Heart left ventricle (tissue), 16 donors: Measurements from ENCODE around the gene TFDP1. TPM values are rescaled to one million over a fixed set of nuclear protein-coding genes. Genes with fewer than 3 reads are reported as not detected.

Source experiments
- ATAC-seq, 4 donors: fragments of 200-7000 bp; cut with Tn5 transposase; one replicate each; pipeline ENCODE4 v1.9.1; 2020 to 2022; ENCODE audit warnings: moderate library complexity in 4 of 4, mild to moderate bottlenecking in 3 of 4, moderate number of reproducible peaks in 1 of 4
- DNase-seq, 5 donors: peaks; one replicate each; pipeline ENCODE4 v3.0.0-alpha.2; 2020
- H3K27ac ChIP-seq, 12 donors: fragments of 200-600 bp; sonication (generic) in 4 of 12; one replicate each; pipeline versions ENCODE4 v1.5.0 to v1.8.0; 2016 to 2022; ENCODE audit warnings: mild to moderate bottlenecking in 2 of 12
- H3K27me3 ChIP-seq, 9 donors: fragments of 200-600 bp; sonication (generic) in 2 of 9; one replicate each; pipeline versions ENCODE4 v1.5.1 to v1.8.0; 2016 to 2022; ENCODE audit warnings: mild to moderate bottlenecking in 3 of 9
- H3K36me3 ChIP-seq, 9 donors: fragments of 200-600 bp; sonication (generic) in 2 of 9; one replicate each; pipeline versions ENCODE4 v1.5.0 to v1.8.0; 2018 to 2022; ENCODE audit warnings: mild to moderate bottlenecking in 2 of 9
- H3K4me1 ChIP-seq, 12 donors: fragments of 200-600 bp; sonication (generic) in 4 of 12; one replicate each; pipeline versions ENCODE4 v1.5.0 to v1.8.0; 2016 to 2022; ENCODE audit warnings: mild to moderate bottlenecking in 3 of 12
- H3K4me3 ChIP-seq, 12 donors: fragments of 200-600 bp; sonication (generic) in 4 of 12; one replicate each; pipeline versions ENCODE4 v1.5.0 to v1.8.0; 2017 to 2022; ENCODE audit warnings: mild to moderate bottlenecking in 9 of 12, moderate library complexity in 4 of 12
- H3K9me3 ChIP-seq, 12 donors: fragments of 200-600 bp; sonication (generic) in 4 of 12; one replicate each; pipeline versions ENCODE4 v1.5.0 to v1.8.0; 2016 to 2022; ENCODE audit warnings: mild to moderate bottlenecking in 1 of 12
- CTCF ChIP-seq, 12 donors: fragments of 200-600 bp; sonication (generic) in 4 of 12; IDR thresholded peaks; one replicate each; pipeline versions ENCODE4 v1.5.0 to v1.8.0; 2018 to 2022; ENCODE audit warnings: antibody characterized with exemption in 12 of 12, mild to moderate bottlenecking in 5 of 12
- POLR2A ChIP-seq, 2 donors: fragments of 450-650 bp; IDR thresholded peaks; one replicate each; pipeline ENCODE4 v1.6.1; 2017; ENCODE audit warnings: antibody characterized with exemption in 2 of 2, mild to moderate bottlenecking in 2 of 2, moderate library complexity in 2 of 2
- WGBS, 4 donors: extraction: QIAGEN DNeasy Blood & Tissue Kit in 2 of 4; methylation state at CpG; one replicate each; pipeline versions ENCODE4 v1.1.5 to v1.1.7; 2013 to 2018; 5-methylcytosine and 5-hydroxymethylcytosine counted together
- intact Hi-C, 10 donors: fragments of 100-400 bp; cut with DNase I; formaldehyde crosslinking; loops; one replicate each; pipeline versions ENCODE4 v1.11.1 to v1.14.2; 2022
- polyA plus RNA-seq, 2 donors: library from polyadenylated mRNA; stranded (reverse); fragments of 200-250 nt; gene quantifications; one replicate each; pipeline ENCODE4 v1.2.3, GENCODE V29; 2013
- total RNA-seq, 9 donors: library from RNA; depleted of rRNA in 2 of 9; stranded (reverse); fragments of >200 nt in 2 of 9; fragmentation: NEBNext Ultra II Directional in 3 of 9; extraction: Animal tissue kit (Norgen Biotek cat#: 25700) in 3 of 9; gene quantifications; one replicate each; pipeline versions ENCODE4 v1.1.0 to v1.2.4, GENCODE V29; 2016 to 2023
- donor health status: ischemic (EF 13 %, LVEDD 7.1; RV severe dilation, severe dysfunction).
- donor health status: healthy with polysubstance abuse.
- donor health status: DM: no; HTN: yes; CAD: no.
- donor health status: DM: no; HTN: no; CAD: no.
- donor health status: ischemic (EF 25% LVEDD 6.9; RV normal size, moderate dysfunction).
- donor health status: ischemic (EF 25% LVEDD 5.7; RV mildly dilated, moderate dysfunction).
- donor health status: healthy.
- donor health status: DM: yes; HTN: yes; CAD: no.
- donor health status: ischemic (EF 35%, LVEDD 5.7; RV mildly dilated, moderate dysfunction).
- donor health status: nonischemic (EF 11% LVEDD 7.7; RV severe dilation, severe dysfunction).
- donor health status: DM: yes; HTN: yes; CAD: no.
- donor health status: PGD.
- donor health status: ischemic (EF 29% LVEDD 5.4; RV normal size, mild dysfunction).
- donor health status: nonischemic (EF 23%, LVEDD 6.1; RV moderate dilation, normal function).

TFDP1 gene
- total and polyA plus RNA-seq, 11 donors: 19.7 to 50.3 (median 44.3) TPM

GRCh38 chr13:113646376-113646775, 61.8 kb downstream of the TFDP1 start:
- no peaks in the 10 kb centered on the region for H3K27me3 ChIP-seq
- ATAC-seq: no peak
- no peak overlapping the region for H3K4me3 ChIP-seq
- no peaks in the 10 kb centered on the region for H3K9me3 ChIP-seq
- intact Hi-C loops: no loop called here
- WGBS, 4 donors: 34 to 53% (median 39%) methylated on average over 11 of the region's 11 CpGs
- H3K27ac ChIP-seq: no peak overlapping the region
- peak in 3 of 5 donors; percentile 2 to 16 (median 7) for DNase-seq
- peaks cover 0 to 3% (median 0%) of the 10 kb centered on the region in 9 donors for H3K36me3 ChIP-seq
- no peak for TF ChIP-seq CTCF (IDR thresholded peaks at IDR 0.05)
- no peak for TF ChIP-seq POLR2A (IDR thresholded peaks at IDR 0.05)
- H3K4me1 ChIP-seq: peaks cover 0 to 19% (median 9%) of the 10 kb centered on the region in 12 donors

GRCh38 chr13:113646921-113647340, 62.4 kb downstream of the TFDP1 start:
- 82 to 91% (median 85%) methylated on average over 10 of the region's 10 CpGs for WGBS, 4 donors
- Histone ChIP-seq H3K27ac (peak overlapping the region in 7 of 12 donors; percentile 1 to 75 (median 34)), H3K9me3 (no peaks in the 10 kb centered on the region), H3K27me3 (no peaks in the 10 kb centered on the region), H3K36me3 (no peaks in the 10 kb centered on the region), H3K4me1 (peaks cover 0 to 19% (median 9%) of the 10 kb centered on the region in 12 donors), H3K4me3 (no peak overlapping the region)
- ATAC-seq (peak in 3 of 4 donors; percentile 5 to 43 (median 16)), DNase-seq (peak in 2 of 5 donors; percentile 8 to 9)
- intact Hi-C loops: no loop called here
- TF ChIP-seq POLR2A (IDR thresholded peaks at IDR 0.05): no peak
- no peak for TF ChIP-seq CTCF (IDR thresholded peaks at IDR 0.05)

DNA sequence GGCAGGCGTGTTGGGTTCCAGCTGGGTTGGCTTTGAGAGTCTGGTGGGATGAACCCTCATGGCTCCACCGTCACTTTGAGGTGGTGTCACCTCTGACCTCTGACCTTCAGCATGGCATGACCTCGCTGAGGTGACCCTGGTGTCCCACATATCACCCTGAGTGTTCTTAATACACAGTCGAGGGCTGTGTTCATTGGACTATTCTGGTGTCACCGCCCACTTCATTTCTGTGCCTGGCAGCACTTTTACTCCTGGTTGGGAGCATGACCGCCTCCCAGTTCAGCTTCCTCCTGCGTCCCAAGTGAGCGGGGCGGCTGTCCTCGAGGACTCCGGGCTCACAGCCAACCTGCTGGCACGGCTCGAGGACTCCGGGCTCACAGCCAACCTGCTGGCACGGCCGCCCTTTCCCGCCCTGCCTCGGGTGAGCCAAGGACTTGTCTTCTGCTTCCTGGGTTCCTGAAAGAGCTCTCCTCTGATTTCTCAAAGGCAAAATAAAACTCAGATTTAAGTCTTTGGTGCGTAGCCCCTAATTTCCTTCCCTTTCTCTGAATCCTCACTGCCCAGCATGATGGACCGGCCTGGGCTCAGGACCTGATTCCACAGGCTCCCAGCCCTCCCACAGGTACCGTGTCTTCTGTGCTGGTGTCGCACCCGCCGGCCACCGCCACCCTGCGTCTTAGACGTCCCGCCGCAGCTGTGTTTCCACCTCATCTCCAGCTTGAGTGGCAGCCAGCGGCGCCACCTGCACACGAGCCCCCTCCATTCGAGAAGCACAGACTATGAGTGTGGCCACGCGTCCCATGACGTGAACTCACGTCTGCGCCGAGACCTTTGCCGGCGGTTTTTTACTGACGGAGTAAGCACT, 63.0 kb downstream of the TFDP1 start:
- 56 to 68% (median 57%) methylated on average over 30 to 42 of the region's 42 CpGs for WGBS, 4 donors
- intact Hi-C loops: no loop called here
- TF ChIP-seq POLR2A (IDR thresholded peaks at IDR 0.05): no peak
- TF ChIP-seq CTCF (IDR thresholded peaks at IDR 0.05): no peak
- peak; percentile 92 to 97 (median 96) for ATAC-seq
- Histone ChIP-seq H3K27me3 (no peaks in the 10 kb centered on the region), H3K4me3 (no peak overlapping the region), H3K36me3 (no peaks in the 10 kb centered on the region), H3K4me1 (peaks cover 0 to 19% (median 9%) of the 10 kb centered on the region in 12 donors), H3K9me3 (no peaks in the 10 kb centered on the region), H3K27ac (peak overlapping the region in 8 of 12 donors; percentile 1 to 75 (median 60))
- peak; percentile 87 to 94 (median 91) for DNase-seq

- ATAC-seq (no peak), DNase-seq (peak in 3 of 5 donors; percentile 7 to 21 (median 8))
- 89 to 95% (median 91%) methylated on average over 13 of the region's 13 CpGs for WGBS, 4 donors
- H3K27me3 ChIP-seq: no peaks in the 10 kb centered on the region
- no peaks in the 10 kb centered on the region for H3K9me3 ChIP-seq
- peak overlapping the region in 3 of 12 donors; percentile 55 to 75 (median 73) for H3K27ac ChIP-seq
- no peak overlapping the region for H3K4me3 ChIP-seq
- intact Hi-C loops: no loop called here
- no peak for TF ChIP-seq CTCF (IDR thresholded peaks at IDR 0.05)
- no peak for TF ChIP-seq POLR2A (IDR thresholded peaks at IDR 0.05)
- H3K4me1 ChIP-seq: peaks cover 0 to 19% (median 9%) of the 10 kb centered on the region in 12 donors
- H3K36me3 ChIP-seq: no peaks in the 10 kb centered on the region
Measured at GRCh38 chr13:113648216-113648610, 63.7 kb downstream of the TFDP1 start.
